GM06990 (cell line): Measurements from ENCODE around the gene ZP1.

Experiments used
- DNase-seq: peaks from one replicate; pipeline ENCODE4 v3.0.0-alpha.2; 2011; ENCODE audit not compliant: insufficient read length; ENCODE audit errors: extremely low read depth
- H3K27me3 ChIP-seq: replicated peaks from 2 replicates; pipeline ENCODE4 v1.6.0; 2011; ENCODE audit warnings: low read length; ENCODE audit not compliant: control insufficient read depth, insufficient read depth
- H3K36me3 ChIP-seq: 2 replicates; pipeline ENCODE4 v1.5.1; 2011; ENCODE audit warnings: low read length; ENCODE audit not compliant: control insufficient read depth, insufficient read depth
- H3K4me3 ChIP-seq: replicated peaks from 2 replicates; pipeline ENCODE4 v1.5.1; 2011; ENCODE audit warnings: low read depth, mild to moderate bottlenecking, control low read depth, low read length
- TF ChIP-seq, protein P1 (sequence below): IDR thresholded peaks from 2 replicates; pipeline ENCODE4 v1.5.1; 2011; ENCODE audit warnings: low read length, control low read depth, mild to moderate bottlenecking, inconsistent platforms; ENCODE audit not compliant: insufficient read depth, poor library complexity, severe bottlenecking

ZP1 gene

DNA sequence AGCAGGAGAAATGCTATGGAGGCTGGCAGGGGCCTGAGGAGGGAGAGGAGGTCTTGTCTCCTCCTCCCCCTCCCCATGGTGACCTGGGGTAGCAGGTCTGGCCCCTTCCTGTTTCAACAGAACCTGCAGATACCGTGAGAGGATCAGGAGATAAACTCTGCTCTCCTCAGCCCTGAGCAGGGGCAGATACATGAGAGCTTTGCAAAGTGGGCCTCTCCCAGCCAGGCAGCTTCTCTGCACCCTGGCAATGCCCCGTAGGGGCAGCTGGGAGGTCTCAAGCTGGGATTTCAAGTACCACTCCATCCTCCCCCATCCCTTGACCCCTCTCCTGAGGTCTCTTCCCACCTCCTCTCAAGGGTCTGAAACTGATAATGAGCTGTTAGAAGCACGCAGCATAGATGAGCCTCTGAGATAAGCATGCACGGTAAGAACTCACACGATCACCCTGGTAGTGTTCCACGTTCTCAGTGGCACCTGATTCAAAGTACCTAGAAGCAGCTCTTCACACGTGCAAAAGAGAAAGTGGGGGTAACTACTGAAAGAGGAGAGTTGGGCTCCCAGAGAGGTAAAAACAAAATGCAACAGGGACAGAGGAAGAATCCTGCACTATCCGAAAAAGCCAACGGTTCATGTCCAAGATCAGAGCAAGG is 30.4 kb upstream of the ZP1 start:
- H3K36me3 ChIP-seq: no peaks in the 10 kb centered on the region
- DNase-seq: no peak
- TF ChIP-seq, protein P1, sequence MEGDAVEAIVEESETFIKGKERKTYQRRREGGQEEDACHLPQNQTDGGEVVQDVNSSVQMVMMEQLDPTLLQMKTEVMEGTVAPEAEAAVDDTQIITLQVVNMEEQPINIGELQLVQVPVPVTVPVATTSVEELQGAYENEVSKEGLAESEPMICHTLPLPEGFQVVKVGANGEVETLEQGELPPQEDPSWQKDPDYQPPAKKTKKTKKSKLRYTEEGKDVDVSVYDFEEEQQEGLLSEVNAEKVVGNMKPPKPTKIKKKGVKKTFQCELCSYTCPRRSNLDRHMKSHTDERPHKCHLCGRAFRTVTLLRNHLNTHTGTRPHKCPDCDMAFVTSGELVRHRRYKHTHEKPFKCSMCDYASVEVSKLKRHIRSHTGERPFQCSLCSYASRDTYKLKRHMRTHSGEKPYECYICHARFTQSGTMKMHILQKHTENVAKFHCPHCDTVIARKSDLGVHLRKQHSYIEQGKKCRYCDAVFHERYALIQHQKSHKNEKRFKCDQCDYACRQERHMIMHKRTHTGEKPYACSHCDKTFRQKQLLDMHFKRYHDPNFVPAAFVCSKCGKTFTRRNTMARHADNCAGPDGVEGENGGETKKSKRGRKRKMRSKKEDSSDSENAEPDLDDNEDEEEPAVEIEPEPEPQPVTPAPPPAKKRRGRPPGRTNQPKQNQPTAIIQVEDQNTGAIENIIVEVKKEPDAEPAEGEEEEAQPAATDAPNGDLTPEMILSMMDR: no peak
- no peaks in the 10 kb centered on the region for H3K27me3 ChIP-seq
- no peak overlapping the region for H3K4me3 ChIP-seq

DNA sequence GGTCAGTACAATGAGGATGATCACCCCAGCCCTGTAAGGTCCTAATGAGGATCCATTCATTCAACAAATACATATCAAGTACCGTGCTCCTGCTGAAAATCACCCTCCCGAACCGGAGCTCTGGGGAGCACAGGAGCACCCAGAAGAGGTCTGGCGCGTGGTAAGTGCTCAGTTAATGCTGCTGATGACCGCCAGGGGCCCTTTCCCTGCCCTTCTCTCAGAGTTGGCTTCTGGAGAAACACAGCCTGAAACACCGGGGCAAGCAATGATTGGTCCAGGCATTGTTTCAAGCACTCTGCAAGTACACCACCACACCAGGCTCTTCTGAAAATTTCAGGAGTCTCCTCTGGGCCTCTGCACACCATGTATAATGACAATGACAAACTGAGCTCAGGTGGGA is 29.2 kb upstream of the ZP1 start:
- DNase-seq: no peak
- TF ChIP-seq, protein P1: peak; percentile 11
- Histone ChIP-seq H3K4me3 (no peak overlapping the region), H3K36me3 (no peaks in the 10 kb centered on the region), H3K27me3 (no peaks in the 10 kb centered on the region)

DNA sequence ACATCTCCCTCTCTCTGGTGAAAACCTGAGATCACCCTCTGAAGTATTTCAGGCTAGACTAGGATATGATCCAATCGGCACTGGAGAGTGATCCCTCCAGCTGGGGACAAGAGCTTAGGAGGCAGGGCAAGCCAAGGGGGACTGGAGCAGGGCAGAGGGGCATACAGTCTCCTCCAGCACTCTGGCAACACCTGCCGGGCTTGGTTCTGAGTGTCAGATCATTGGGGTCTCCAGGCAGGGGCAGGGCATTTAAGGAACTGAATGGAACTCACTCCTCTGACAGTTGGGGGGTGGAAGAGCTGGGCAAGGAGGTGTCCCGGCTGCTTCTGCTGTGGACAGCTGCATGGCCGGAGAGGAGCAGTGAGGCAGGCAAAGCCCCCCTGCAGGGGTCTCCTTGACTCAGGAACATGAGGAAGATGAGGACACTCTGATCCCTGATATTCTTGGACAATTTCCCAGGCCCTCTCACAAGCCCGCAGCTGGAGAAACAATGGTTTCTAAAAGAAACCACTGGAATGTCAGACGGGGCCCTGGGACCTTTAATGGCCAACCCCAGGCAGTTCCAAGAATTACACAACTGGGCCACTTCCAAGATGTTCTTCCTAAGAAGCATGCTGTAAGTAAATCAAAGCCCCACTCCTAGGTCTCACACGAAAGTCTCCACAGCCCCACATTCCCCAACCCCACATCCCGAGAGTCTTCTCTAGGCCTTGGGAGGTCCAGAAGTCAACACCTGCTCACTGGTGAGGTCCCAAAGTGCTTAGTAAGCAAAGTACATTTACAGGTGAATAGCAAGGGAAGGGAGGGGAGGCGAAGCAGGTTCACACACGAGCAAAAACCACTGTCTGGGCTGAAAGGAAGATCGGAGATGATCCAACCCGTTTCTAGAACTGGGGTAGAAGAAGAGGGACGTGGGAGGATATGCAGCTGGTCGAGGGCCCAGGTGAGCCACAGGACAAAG is 26.6 kb upstream of the ZP1 start:
- TF ChIP-seq, protein P1: no peak
- Histone ChIP-seq H3K27me3 (no peaks in the 10 kb centered on the region), H3K36me3 (peaks cover 2% of the 10 kb centered on the region), H3K4me3 (no peak overlapping the region)
- no peak for DNase-seq

DNA sequence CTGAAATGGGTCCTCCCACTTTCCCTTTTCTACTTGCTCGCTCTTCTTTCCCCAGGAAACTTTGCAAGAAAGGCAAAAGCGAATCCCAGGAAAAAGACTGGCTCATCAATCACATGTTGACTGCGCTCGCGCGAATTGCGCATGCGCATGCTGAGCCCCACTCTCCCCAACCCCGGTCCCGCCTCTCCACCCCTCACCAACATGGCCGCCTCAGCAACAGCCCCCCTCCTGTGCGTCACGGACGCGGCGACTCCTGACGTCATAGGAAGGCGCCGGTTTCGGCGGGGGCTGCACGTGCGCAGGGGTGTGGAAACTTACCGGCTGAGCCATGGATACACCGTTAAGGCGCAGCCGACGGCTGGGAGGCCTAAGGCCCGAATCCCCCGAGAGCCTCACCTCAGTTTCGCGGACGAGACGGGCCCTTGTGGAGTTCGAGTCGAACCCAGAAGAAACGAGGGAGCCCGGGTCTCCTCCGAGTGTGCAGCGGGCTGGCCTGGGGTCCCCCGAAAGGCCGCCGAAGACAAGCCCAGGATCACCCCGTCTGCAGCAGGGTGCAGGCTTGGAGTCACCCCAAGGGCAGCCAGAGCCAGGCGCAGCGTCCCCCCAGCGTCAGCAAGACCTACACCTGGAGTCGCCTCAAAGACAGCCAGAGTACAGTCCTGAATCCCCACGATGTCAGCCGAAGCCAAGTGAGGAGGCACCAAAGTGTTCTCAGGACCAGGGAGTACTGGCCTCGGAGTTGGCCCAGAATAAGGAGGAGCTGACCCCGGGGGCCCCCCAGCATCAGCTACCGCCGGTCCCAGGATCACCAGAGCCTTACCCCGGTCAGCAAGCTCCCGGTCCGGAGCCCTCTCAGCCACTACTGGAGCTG is 25.3 kb upstream of the ZP1 start, which contains the start of gene CCDC86:
CCDC86 (plus strand) TSS at position 317 of the 871 bp plus-strand sequence; CDS start at position 329, 12 bp downstream.
- H3K36me3 ChIP-seq: peaks cover 2% of the 10 kb centered on the region
- TF ChIP-seq, protein P1: no peak
- peak within 1 kb of the TSS; percentile 73 for H3K4me3 ChIP-seq
- no peaks in the 10 kb centered on the region for H3K27me3 ChIP-seq
- peak; percentile 96 for DNase-seq

DNA sequence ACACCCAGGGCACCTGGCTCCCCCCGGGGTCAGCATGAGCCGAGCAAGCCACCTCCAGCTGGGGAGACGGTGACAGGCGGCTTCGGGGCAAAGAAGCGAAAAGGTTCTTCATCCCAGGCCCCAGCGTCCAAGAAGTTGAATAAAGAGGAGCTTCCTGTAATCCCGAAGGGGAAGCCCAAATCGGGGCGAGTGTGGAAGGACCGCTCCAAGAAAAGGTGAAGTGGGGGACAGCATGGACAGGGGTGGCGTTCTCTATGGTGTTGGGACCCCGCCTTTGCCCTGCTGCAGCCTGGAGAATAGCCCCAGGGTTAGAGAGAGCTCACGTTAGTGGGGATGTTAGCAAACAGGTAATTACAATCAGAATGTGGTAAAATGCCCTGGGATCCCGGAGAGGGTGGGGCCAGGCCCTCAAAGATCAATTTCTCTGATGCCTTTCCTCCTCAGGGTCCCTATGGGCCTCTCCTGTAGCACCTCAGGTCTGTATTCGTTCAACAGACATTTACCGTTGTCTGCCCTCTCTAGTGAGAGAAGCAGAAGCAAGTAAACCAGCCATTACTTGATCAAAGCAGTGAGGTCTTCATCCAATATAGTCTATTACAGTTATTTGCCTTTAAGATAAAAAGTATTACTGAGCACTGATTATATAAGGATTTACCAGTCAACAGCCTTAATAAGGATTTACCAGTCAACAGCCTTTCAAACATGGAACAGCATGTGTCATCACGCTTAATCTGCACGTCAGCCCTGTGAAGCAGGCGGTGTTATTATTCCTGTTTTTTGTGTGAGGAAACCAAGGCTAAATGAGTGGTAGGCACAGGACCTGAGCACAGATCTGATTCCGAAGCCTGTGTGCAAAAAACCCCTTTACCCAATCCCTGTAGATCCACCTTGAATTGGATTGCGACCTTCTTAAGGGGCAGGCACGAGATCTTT is 24.4 kb upstream of the ZP1 start:
- no peaks in the 10 kb centered on the region for H3K27me3 ChIP-seq
- H3K36me3 ChIP-seq: peaks cover 7% of the 10 kb centered on the region
- no peak for DNase-seq

More for the DNA sequence above, 24.4 kb upstream of the ZP1 start:
- TF ChIP-seq, protein P1: no peak
- peak overlapping the region; percentile 73 for H3K4me3 ChIP-seq
